ENCODE measurements around the gene SLC35F1.

- no peak for TF ChIP-seq CTCF (IDR thresholded peaks at IDR 0.05)
- TF ChIP-seq POLR2A (IDR thresholded peaks at IDR 0.05): no peak
Observed at GRCh38 chr6:118215269-118215668, 308.2 kb downstream of the SLC35F1 start.
